ELF-1 (cell line): ENCODE data around the gene SCLY.
"Not testable (repeated sequence)": the region's sequence is repeated elsewhere in the genome, so short reads cannot be mapped to it uniquely, and the experiment has no call there.

ENCODE experiments used
- DNase-seq: peaks from one replicate; pipeline ENCODE4 v3.0.0-alpha.2; 2016; ENCODE audit warnings: low read depth, low spot score

Gene SCLY

GRCh38 chr2:238039985-238040384, 20.8 kb upstream of the SCLY start:
- no peak for DNase-seq

GRCh38 chr2:238040918-238041317, 19.9 kb upstream of the SCLY start:
- no peak for DNase-seq

- no peak for DNase-seq
These were observed 18.7 kb upstream of the SCLY start for GRCh38 chr2:238042090-238042489.

- DNase-seq: no peak
These were observed 17.8 kb upstream of the SCLY start for GRCh38 chr2:238042849-238043584.

GRCh38 chr2:238043851-238044250, 16.9 kb upstream of the SCLY start:
- DNase-seq: no peak

GRCh38 chr2:238045575-238045974, 15.2 kb upstream of the SCLY start:
- no peak for DNase-seq

- DNase-seq: no peak
These were observed 14.0 kb upstream of the SCLY start for GRCh38 chr2:238046725-238047270.

- no peak for DNase-seq
These were observed 7.5 kb upstream of the SCLY start for GRCh38 chr2:238053191-238053776.

- DNase-seq: no peak
These were observed 5.0 kb upstream of the SCLY start for GRCh38 chr2:238055841-238056240.

GRCh38 chr2:238057696-238058575, 2.9 kb upstream of the SCLY start:
- DNase-seq: not testable (repeated sequence)

GRCh38 chr2:238059505-238059904, 1.3 kb upstream of the SCLY start:
- no peak for DNase-seq

- DNase-seq: no peak
These were observed 682 bp upstream of the SCLY start for GRCh38 chr2:238060096-238060541.

GRCh38 chr2:238061315-238062202, 758 bp downstream of the SCLY start:
- peak; percentile 64 for DNase-seq

- DNase-seq: peak; percentile 37
These were observed 2.8 kb downstream of the SCLY start for GRCh38 chr2:238063414-238064189.

- no peak for DNase-seq
These were observed 3.6 kb downstream of the SCLY start for GRCh38 chr2:238064376-238064775.

GRCh38 chr2:238065071-238065846, 4.5 kb downstream of the SCLY start:
- no peak for DNase-seq

GRCh38 chr2:238066218-238066617, 5.4 kb downstream of the SCLY start:
- no peak for DNase-seq

GRCh38 chr2:238066718-238067117, 5.9 kb downstream of the SCLY start:
- DNase-seq: not testable (repeated sequence)

- no peak for DNase-seq
These were observed 7.1 kb downstream of the SCLY start for GRCh38 chr2:238067939-238068338.
